ENCODE results near the gene STON2.

STON2 gene

DNA sequence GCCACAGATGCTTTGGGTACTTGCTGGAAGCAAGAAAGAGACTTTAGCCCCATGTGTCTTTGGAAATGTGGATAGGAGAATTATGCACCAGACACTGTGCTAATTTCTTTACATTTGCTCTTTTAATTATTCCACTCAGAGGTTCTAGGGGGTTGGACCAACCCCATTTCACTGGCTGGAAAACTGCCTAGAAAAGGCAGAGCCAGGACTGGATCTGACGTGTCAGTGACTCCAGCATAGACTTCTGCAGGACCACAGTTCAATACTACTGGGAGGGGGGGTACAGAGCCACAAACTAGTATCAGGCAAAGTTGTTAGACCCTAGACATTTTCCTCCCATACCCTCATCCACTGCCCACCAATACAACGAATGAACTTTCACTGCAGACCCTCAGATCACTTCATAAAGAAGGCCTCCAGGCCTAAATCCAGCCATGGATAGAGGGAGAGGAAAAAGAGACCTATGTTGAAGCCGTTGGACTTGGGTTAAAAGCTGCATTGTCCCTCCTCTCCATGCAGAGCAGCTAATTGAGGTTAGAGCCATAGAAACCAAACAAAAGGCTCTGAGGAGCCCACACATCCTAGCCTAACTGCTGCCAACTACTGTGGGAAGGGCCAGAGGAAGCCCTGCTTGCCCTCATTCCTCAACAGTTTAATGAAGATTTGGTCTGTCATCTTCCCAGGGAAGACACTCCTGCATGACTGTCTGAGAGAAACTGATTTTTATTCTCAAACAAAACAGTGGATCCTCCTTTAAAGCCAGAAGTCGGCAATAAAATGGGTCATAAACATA, 68.7 kb downstream of the STON2 start:
- DNase-seq, result peak; percentile 80

DNA sequence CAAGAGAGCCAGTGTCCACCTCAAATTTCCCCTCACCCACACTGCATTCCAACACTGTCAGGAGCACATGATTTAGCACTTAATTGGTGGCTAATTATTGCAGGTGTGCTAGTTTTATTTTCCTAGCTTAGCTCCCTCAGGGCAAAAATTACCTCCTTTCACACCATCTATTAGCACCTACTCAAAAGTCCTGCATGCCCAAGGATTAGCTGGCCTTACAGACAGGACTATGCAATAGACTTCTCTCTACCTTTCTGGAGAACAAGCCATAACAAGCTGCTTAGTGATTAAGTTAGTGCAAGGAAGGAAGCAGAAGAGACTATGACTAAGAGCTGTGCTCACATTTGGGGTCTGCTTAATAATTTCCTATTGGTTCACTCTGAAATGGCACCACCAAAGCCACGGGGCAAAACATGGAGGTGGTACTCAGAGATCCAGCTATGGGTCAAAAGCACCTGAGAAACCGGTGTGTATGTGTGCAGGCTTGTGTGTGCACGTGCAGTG, 69.5 kb downstream of the STON2 start:
- DNase-seq, result peak; percentile 72

DNA sequence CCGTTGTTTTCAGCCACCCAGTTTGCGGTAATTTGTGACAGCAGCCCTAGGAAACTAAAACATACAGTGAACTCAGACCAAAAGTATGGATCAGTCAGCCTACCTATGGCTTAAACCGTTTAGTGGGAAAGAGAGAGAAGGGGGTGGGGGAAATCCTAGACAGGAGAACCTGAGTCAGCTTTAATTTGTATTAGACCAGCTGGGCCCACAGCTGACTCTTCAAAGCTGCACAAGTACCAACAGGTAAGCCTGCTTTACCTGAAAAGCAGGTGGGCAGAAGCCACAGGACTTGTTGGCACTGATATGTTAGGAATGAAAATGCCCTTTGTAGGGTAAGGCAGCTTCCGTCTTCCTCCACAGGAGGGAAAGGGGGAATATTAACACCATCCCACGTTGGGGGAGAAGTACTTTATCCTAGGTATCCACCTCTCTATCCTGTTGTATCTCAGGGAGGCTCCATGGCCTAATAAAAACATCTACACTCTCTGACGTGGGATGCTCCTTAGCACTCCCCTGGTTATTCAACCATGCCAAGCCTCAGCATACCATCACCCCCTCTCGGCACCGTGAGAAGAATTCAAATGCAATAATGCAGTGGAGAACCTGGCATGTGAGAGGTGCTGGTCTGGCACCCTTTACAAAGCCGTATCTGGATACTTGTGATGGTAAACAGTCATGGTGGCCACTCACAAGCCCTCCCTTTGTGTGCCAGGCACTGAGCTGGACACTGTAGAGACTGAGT, 70.3 kb downstream of the STON2 start:
- DNase-seq, result peak; percentile 42

DNA sequence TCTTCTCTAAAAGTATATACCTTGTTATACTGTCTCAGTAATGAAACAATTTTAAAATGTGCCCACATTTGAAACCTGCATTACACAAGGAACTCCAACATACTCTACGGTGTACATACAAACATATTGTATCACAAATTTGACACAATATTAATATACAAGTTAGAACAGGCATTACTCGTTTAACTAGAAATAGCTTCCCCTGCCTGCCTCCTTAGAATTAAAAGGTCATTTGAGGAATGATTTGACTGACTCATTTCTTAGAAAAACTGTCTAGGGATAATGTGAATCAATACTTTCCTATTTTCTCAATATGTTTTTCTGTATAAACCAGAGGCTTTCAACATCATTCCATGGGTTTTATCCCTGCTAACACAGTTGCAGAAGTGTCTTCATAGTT, 73.7 kb downstream of the STON2 start:
- DNase-seq, result no peak

DNA sequence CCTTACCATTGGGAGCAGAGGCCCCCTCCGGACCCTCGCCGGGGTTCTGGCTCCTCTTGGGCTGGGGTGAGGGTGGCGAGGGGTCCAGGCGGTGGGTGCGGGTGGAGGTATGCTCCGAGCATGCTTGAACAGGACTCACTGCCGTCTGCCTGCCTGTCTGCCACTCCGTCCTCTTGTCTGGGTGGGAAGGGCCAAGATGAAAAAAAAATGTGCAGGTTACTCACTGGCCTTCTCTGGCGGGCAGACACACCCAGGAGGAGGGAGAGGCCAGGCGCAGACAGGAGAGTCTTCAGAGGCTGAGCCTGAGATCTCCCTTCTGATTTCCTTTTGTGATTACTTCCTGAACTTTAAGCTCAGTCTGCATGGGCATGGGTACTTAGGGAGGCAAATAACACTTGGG, 76.1 kb downstream of the STON2 start:
- DNase-seq, result peak; percentile 96

DNA sequence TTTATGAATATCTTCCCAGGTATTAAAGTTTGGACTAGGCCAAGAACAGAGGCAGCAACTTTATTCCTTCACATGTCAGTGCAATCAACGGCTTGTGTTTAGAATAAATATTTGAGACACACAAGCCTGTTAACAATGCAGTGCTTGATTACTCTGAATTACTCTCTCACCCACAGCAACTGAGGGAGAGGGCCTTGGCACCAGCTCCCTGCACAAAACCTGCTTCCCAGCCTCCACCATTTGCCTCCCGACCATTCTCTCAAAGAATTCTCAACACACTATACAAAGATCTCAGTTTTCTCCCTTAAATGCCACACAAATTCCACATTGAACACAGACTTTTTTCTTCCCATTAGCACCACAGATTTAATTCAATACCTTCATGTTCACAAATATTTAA, 77.0 kb downstream of the STON2 start:
- DNase-seq, result peak; percentile 53

DNA sequence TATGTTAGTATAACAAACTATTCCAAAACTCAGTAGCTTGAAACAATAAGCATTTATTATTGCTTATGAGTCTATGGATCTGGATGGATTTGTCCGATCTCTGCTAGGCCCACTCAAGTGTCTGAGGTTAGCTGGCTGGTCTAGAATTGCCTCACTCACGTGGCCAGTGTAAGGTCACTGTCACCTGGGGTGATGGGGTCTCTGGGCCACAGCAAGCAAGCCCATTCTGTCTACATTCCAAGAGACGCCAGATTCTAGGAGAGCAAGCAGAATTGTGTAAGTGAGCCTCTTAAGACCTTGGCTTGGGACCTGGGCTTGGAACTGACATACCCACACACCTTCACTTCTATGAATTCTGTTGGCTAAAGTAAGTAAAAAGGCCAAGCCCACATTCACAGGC, 80.2 kb downstream of the STON2 start:
- no peak for DNase-seq

DNA sequence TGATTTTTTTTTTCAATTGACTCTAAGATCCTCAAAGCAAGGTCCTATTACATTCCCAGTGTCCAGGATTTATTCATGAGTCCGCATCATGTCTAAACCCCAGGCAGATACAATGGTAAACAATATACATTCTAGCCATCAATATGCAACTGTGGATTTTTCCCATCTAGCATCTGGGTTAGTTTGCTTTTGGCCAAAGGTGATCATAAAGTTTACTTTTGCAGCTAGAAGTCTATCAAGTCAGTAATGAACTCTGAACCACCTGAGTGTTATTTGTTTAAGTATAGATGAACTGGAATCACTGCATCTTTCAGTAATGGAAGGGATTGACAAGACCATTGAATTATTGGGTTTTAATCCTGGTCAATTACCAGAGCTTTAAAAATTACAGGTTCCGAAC, 80.8 kb downstream of the STON2 start:
- DNase-seq, result no peak

DNA sequence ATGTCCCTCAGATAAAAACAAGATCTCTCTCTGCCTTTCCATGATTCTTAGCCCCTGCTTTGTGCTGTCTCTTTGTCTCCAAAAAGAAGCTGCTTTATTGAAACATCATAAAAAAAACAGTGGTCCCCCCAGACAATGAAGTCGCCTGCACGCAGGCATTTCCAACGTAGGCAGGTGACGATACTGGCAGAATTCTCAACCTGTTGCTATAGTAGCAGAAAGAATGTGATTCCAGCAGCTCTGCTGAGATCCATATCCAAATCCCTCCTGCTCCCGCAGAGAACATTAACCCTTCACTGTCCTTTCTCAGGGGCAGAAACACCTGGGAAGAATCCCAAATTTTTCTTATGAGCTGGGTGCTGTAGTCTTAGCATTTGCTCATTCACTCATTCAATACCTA, 84.8 kb downstream of the STON2 start:
- peak; percentile 92 for DNase-seq

DNA sequence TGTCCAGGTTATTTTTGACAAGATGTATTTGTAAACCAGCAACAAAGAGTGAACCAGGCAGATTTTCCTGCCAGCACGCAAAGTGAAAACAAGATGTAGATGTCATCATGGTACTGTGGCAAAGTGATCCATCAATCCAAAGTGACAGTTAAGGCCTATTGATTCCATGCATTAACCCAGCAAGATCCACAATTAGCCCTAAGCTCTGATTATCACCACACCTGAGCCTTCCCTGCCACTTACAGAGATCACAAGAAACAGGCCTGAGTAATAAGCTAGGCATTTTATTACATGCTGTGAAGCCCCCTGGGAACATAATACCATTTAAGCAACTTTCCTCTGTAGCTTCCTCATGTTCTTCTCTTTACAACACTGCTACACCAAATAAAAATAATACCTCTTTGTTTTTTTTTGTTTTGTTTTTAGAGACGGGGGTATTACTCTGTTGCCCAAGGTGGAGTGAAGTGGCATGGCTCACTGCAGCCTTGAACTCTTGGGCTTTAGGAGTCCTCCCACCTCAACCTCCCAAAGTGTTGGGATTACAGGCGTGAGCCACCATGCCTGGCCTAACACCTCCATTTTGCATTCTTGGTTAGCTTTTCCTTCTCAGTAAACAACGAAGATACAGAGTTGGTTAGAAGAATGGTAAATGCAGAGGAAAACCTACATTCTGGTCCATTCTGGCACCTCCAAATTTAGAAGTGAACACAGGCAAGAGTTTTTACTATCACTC, 85.5 kb downstream of the STON2 start:
- peak; percentile 99 for DNase-seq

DNA sequence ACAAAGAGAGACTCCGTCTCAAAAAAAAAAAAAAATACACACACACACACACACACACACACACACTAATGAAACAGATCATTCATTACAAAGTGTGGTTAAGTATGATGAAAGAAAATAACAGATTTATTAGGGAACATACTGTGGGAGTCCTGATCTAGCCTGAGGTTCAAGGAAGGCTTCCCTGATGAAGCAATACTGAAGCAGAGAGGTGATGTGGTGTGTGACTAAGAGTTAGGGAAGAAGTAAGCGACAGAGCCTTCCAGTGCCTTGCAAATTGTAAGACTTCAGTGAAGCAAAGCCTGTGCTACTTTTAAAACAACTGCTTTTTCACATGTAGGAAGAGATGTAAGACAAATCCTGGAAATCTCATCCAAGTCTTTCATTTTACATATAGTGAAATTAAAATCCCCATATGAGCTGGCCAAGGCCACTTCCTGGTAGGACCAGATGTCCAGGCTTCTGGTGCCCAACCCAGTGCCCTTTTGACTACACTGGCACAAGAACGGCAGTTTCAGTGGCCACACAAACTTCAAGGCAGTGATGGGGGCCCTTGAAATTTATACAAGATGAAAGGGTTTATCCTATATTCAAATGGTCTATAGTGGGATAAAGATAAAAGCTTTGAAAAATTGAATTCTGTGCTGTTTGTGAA, 86.2 kb downstream of the STON2 start:
- DNase-seq, result peak; percentile 85

DNA sequence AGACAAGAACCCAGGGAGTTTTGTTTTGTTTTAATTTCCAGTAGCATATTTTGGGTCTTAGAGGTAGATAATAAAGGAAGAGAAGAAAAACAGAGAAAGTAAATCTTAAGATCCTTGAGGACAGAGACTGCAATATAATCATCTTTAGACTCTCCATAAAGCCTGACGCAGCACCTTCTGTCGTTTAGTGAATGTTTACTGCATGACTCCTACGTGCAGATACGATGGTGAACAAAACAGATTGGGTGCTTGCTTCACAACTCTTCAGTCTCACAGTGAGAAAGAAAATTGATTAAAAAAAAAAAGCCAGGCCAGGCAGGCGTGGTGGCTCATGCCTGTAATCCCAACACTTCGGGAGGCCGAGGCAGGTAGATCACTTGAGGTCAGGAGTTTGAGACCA, 86.9 kb downstream of the STON2 start:
- no peak for DNase-seq

DNA sequence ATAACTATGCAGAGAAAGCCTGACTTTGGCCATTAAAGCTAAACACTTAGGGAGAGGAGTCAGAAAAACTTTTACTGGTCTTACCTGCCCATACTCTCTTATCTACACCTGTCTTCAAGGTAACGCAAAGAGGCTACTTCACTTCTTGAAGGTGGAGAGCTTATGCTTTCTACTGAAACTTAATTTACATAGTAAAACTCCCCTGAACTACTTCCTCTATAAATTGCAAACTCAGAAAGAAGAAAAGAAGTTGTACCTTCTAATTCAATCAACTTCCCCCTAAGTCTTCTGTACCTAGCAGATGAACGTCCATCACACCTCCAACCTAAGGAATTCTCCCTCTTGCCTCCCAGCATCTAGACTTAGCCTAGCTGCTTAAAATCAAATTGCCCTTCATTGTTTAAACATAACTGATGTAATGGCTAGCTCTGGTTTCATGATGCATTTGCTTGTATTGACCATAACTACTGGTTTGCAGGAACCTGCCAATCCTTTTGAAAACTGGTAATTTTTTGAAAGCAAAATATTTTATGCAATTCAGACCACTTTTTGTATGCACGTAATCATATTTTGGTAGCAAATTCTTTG, 87.7 kb downstream of the STON2 start:
- DNase-seq, result peak; percentile 69

DNA sequence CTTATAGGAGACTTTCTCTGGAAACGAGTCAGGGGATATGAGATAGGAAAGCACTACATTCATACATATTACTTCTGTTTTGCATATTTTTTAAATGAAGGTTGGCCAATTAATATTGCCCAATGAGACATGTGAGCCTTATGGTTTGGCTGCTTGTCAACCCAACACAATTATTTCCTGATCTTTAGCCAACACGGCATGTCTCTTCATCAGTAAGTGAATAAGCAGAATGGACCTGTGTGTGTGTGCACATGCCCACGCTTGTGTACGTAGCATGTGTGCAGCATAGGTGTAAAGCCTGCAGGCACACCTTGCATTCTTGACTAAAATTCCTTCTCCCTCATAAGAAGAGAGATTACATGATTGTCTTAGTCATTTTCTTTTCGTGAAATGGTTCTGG, 88.3 kb downstream of the STON2 start:
- peak; percentile 73 for DNase-seq

DNA sequence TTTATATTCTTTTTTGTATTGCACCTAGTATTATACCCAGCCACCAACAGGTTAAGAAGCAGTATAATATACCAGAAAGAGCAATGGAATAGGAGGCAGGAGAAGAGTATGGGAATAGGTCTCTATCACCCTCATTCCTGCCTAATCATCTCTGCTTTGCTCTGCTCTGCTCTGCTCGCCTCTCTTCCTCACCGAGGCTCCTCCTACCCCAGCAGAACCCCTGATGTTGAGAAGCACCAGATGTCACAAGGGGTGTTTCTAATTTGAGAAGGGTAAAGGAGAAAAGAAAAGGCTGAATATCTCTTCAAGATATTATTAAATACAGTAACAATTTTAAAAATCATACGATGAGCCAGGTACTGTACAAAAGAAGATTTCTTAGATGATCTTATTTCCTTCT, 89.0 kb downstream of the STON2 start:
- DNase-seq, result peak; percentile 82

DNA sequence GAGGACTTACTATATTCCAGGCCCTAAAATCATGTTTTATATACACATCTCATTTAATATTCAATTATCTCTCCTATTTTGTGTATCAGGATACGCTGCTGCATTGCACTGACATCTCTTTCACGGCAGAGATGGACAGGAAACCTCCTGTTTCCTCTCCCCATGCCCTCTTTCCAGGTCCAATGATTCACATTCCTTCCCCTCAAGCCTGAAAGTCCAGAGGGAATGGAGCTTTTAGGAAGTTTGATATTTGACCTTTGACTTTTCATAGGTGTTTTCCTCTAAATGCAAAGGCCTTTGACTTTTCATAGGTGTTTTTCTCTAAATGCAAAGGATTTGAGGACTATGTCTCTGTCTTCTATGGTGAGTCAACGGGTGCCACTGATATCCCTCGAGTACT, 89.5 kb downstream of the STON2 start:
- DNase-seq, result no peak

DNA sequence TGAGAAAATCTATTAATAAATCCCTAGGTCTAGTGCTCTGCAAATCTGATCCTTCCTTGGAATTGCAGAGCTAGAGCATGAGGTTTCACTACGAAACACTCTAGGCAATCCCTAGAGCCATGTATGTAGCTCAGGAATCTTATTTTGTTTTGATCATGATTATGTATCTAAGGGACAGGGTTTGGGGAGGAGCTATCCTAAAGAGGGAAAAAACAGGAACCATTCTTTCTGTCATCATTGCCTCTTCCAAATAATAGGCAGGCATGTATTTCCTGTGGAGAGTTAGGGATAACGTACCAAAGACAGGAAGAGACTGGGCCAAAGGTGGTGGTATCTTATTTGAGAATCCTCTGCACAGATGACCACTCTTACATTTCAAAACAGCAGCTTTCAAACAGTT, 90.6 kb downstream of the STON2 start:
- DNase-seq, result peak; percentile 62

DNA sequence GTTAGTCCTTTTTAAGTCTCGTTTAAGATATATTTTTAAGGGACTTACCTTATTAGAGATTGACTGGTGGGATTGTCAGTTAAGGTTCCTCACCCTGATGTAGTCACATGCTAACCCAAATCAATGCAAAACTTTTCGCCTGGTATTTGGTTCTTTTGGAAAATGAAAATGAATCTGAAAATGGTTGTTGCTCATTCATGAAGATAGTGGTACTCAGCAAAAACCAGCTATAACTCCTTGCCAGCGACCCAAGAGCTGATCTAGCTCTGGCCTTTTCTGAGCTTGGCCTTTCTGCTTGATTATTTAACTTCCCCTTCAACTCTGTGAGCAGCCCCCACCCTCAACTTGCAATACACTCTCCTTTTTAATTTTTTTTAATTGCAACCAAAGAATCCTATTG, 94.4 kb downstream of the STON2 start:
- peak; percentile 35 for DNase-seq

DNA sequence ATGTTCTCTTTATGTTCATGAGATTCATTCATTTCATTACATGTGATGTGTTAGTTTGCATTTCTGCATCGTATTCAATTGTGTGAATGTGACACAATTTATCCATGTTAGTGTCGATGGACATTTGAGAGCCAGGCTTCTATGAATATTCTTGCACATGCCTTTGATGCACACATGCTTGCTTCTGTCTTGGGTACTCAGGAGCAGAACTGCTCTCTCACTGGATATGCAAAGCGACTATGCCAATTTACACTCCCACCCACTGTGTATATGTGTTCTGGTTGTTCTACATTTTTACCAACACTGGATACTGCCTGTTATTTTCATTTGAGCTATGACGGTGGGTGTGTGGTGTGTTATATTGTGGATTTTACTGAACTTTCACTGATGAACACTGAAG, 95.1 kb downstream of the STON2 start:
- DNase-seq, result peak; percentile 37

DNA sequence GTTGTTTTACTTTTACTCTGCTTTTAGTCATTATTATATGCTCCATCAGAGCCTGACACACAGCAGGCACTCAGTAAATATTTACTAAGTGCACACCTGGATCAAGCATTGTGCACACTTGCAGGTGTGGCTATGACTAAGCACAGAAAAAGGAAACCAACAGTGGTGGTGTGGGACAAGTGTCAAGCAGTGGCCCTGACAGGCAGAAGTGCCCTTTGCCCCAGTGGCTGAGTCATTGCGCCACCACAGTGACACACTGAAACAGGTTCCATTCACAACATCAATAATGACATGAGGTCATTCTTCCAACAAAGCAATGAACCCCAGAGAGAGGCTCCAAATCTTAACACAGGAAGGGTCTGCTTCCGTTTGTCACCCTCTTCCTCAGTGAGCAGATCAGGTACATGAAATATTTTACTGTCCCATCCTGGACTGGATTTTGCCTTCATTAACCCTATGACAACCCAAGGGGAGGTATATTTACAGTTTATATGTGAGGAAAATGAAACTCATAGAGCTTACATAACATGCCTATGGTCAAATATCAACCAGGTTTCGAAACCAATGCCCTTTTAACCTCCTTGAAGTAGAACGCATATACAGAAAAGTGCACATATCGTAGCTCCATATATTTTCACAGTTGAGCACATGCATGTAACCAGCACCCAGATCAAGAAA, 96.7 kb downstream of the STON2 start:
- DNase-seq, result peak; percentile 96

DNA sequence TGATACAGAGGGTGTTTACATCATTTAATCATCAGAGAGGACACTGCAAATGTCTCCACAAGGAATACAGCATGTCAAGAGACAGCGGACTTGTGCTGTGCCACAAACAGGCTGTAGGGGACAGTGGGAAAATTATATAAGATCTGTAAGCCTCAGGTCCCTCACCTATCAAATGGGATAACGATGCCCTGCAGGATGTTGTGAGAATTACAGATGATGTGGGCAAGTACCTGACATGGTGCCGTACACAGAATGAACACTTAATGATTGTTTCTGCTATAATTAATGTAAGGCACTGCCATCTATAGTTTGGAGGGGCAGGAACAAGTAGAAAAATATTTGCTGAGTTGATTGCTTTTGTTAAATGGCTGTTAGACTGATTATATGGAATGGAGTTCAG, 97.5 kb downstream of the STON2 start:
- peak; percentile 94 for DNase-seq

DNA sequence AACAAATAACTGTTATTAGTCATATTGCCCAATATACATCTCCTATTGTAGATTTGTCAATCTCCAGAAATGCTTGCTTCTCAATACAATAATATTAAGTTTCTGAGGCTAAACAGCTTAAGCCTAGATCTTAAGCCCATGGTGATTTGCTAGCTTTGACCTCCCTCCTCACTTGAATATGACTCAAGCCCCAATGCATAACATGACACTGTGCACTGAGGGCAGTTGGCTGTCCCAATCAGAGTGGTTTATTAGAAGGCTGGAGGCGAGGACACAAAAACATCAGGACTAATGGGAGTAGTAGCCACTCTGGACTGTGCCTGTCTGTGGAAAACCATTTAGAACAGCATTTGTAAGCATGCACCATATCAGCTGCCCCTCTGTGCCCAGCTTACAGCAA, 98.3 kb downstream of the STON2 start:
- peak; percentile 18 for DNase-seq

All from NCI-H69 (cell line).